HepG2 (cell line): ENCODE results near the gene GRAMD2A. TPM values are rescaled to one million over a fixed set of nuclear protein-coding genes. Genes with fewer than 3 reads are reported as not detected.

Experiments
- ATF7-NPFF ChIP-seq: sonication (generic); formaldehyde crosslinking; IDR thresholded peaks from 2 replicates; pipeline ENCODE4 v1.8.1; 2023; ENCODE audit warnings: mild to moderate bottlenecking, low read depth, missing genetic modification reagents, moderate library complexity
- ATM ChIP-seq: fragments of 450-650 bp; IDR thresholded peaks from 2 replicates; pipeline ENCODE4 v1.7.1; 2017; ENCODE audit warnings: mild to moderate bottlenecking, borderline replicate concordance
- EHMT2 ChIP-seq: fragments of 200-600 bp; sonication (generic); IDR thresholded peaks from 2 replicates; pipeline ENCODE4 v1.7.0; 2017; ENCODE audit warnings: antibody characterized with exemption, low read depth, low read length, borderline replicate concordance
- HINFP ChIP-seq: sonication (generic); formaldehyde crosslinking; IDR thresholded peaks from 2 replicates; pipeline ENCODE4 v1.4.0; 2020; ENCODE audit warnings: low read depth, mild to moderate bottlenecking, missing genetic modification reagents
- HNF4A ChIP-seq: sonication (generic); formaldehyde crosslinking; IDR thresholded peaks from 2 replicates; pipeline ENCODE4 v1.4.0; 2020; ENCODE audit warnings: missing genetic modification reagents
- HNRNPH1 ChIP-seq: fragments of 200-400 bp; formaldehyde crosslinking; optimal IDR thresholded peaks from 2 replicates; pipeline ENCODE3; 2017; ENCODE audit warnings: mild to moderate bottlenecking, low read depth, low read length
- HNRNPL ChIP-seq: fragments of 200-400 bp; formaldehyde crosslinking; IDR thresholded peaks from 2 replicates; pipeline ENCODE4 v1.6.1; 2017; ENCODE audit warnings: mild to moderate bottlenecking, low read depth, low read length
- MAZ ChIP-seq, 2 experiments: sonication (generic) in 1 of 2; formaldehyde crosslinking in 1 of 2; IDR thresholded peaks; 2 replicates each; pipeline versions ENCODE4 v1.5.0 to v1.6.1; 2012 to 2020; ENCODE audit warnings: low read depth in 2 of 2, mild to moderate bottlenecking in 2 of 2, borderline replicate concordance in 1 of 2, improper control_type of control experiment in 1 of 2, low read length in 1 of 2, missing genetic modification reagents in 1 of 2, moderate library complexity in 1 of 2
- NR2F2 ChIP-seq: IDR thresholded peaks from 2 replicates; pipeline ENCODE4 v1.6.1; 2012; ENCODE audit warnings: low read depth, inconsistent platforms, borderline replicate concordance
- PAX8 ChIP-seq: sonication (generic); formaldehyde crosslinking; IDR thresholded peaks from 2 replicates; pipeline ENCODE4 v1.8.0; 2022; ENCODE audit warnings: mild to moderate bottlenecking, missing genetic modification reagents, borderline replicate concordance
- SIN3A ChIP-seq: IDR thresholded peaks from 2 replicates; pipeline ENCODE4 v1.6.1; 2011; ENCODE audit warnings: low read depth, mild to moderate bottlenecking, control low read depth, low read length, borderline replicate concordance
- SMC3 ChIP-seq: IDR thresholded peaks from 2 replicates; pipeline ENCODE4 v1.6.1; 2011; ENCODE audit warnings: low read length, improper control_type of control experiment
- STAT5B ChIP-seq: sonication (generic); formaldehyde crosslinking; IDR thresholded peaks from 2 replicates; pipeline ENCODE4 v1.4.0; 2020; ENCODE audit warnings: missing genetic modification reagents
- YEATS4 ChIP-seq: sonication (generic); formaldehyde crosslinking; IDR thresholded peaks from 2 replicates; pipeline ENCODE4 v1.4.0; 2020; ENCODE audit warnings: missing genetic modification reagents, borderline replicate concordance
- ZBTB8A ChIP-seq: sonication (generic); formaldehyde crosslinking; IDR thresholded peaks from 2 replicates; pipeline ENCODE4 v1.4.0; 2020; ENCODE audit warnings: mild to moderate bottlenecking, low read depth, missing genetic modification reagents, borderline replicate concordance
- ZNF281 ChIP-seq: sonication (generic); formaldehyde crosslinking; IDR thresholded peaks from 2 replicates; pipeline ENCODE4 v1.4.0; 2020; ENCODE audit warnings: missing genetic modification reagents, borderline replicate concordance
- ZNF598 ChIP-seq: sonication (generic); formaldehyde crosslinking; IDR thresholded peaks from 2 replicates; pipeline ENCODE4 v1.5.1; 2020; ENCODE audit warnings: mild to moderate bottlenecking, missing genetic modification reagents, borderline replicate concordance
- ZNF709 ChIP-seq: sonication (generic); formaldehyde crosslinking; IDR thresholded peaks from 2 replicates; pipeline ENCODE4 v1.5.0; 2020; ENCODE audit warnings: mild to moderate bottlenecking, missing genetic modification reagents
- ZNF737 ChIP-seq: sonication (generic); formaldehyde crosslinking; IDR thresholded peaks from 2 replicates; pipeline ENCODE4 v1.5.0; 2020; ENCODE audit warnings: missing genetic modification reagents, mild to moderate bottlenecking, borderline replicate concordance
- ZNF788 ChIP-seq: sonication (generic); formaldehyde crosslinking; IDR thresholded peaks from 2 replicates; pipeline ENCODE4 v1.5.0; 2020; ENCODE audit warnings: mild to moderate bottlenecking, missing genetic modification reagents, borderline replicate concordance
- polyA plus RNA-seq, 8 experiments: library from polyadenylated mRNA; depleted of rRNA in 3 of 8; stranded (reverse) in 7 of 8; unstranded in 1 of 8; fragments of >200 nt; fragmentation: Illumina TruSeq in 4 of 8; extraction: Trizol in 4 of 8; gene quantifications; 2 replicates each; pipeline versions ENCODE4 v1.2.1 to v1.2.3, GENCODE V29; 2011 to 2016; ENCODE audit warnings: low read depth in 4 of 8, missing spikeins in 1 of 8, mixed read lengths in 1 of 8; ENCODE audit not compliant: insufficient read depth in 1 of 8
- total RNA-seq, 5 experiments: library from RNA; depleted of rRNA; stranded (reverse); fragments of >200 nt; fragmentation: Illumina TruSeq; extraction: Trizol; gene quantifications; 2 replicates each; pipeline ENCODE4 v1.2.3, GENCODE V29; 2016; ENCODE audit warnings: low read depth in 1 of 5
- TF ChIP-seq, protein P1 (sequence below): sonication (generic); formaldehyde crosslinking; IDR thresholded peaks from 2 replicates; pipeline ENCODE4 v1.8.1; 2022; ENCODE audit warnings: mild to moderate bottlenecking, missing genetic modification reagents
- TF ChIP-seq, protein P2 (sequence below): sonication (generic); formaldehyde crosslinking; IDR thresholded peaks from 2 replicates; pipeline ENCODE4 v1.5.0; 2020; ENCODE audit warnings: missing genetic modification reagents

GRAMD2A gene
- total and polyA plus RNA-seq, 2 of the 13 experiments (the other 11 are each of a cell fraction or from before 2014, with no cell fraction given) = 0.04 TPM; not detected in 1

DNA sequence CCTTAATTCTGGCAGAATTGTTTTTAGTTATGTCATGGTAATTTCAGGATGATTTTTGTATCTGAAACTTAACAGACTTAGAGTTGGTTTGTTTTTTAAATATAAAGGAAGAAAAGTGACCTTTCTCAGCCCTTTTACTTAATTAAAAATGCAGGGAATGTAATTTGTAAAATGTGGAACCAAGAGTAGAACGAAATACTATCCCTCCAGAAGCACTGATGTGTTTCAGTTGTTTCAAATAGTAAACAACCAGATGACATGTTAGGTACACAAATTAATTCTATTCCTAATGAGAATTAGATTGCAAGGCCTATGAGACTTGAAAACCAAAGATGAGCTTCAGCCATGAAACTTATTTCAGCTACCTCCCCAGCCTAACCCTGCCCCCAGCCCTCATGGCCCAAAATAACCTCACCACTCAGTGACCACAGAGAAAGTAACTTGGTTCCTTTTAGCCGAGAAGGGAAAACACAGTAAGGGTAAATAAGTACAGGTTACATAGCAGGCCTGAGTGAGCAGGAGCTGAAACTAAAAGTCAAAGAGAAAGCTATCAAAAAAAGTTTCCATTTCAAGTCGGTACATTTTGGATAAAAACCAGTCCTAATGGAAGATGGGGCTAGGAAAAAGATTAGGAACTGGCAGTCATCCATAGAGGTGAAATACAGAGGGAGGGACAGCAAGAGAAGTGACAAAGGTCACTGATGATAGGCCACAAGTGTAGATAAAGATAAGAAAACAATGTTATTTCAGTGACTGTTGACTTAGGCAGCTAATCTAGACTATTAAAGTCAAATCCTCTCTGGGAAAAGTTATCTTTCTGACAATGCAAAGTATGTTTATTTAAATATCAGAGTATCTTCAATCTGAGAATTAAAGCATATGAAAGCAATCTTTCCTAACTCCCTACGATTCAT lies 56.2 kb downstream of the GRAMD2A start (continued):
- no peak for TF ChIP-seq ZNF598 (CRISPR knock-in tag)
- TF ChIP-seq, protein P1, sequence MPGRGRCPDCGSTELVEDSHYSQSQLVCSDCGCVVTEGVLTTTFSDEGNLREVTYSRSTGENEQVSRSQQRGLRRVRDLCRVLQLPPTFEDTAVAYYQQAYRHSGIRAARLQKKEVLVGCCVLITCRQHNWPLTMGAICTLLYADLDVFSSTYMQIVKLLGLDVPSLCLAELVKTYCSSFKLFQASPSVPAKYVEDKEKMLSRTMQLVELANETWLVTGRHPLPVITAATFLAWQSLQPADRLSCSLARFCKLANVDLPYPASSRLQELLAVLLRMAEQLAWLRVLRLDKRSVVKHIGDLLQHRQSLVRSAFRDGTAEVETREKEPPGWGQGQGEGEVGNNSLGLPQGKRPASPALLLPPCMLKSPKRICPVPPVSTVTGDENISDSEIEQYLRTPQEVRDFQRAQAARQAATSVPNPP = no peak
- TF ChIP-seq PAX8 (CRISPR knock-in tag) = no peak
- no peak for TF ChIP-seq YEATS4
- TF ChIP-seq SMC3 = no peak
- TF ChIP-seq ZNF788 = no peak
- no peak for TF ChIP-seq HINFP
- no peak for TF ChIP-seq ATF7-NPFF (CRISPR knock-in tag)
- no peak for TF ChIP-seq EHMT2
- TF ChIP-seq ZNF709 (CRISPR knock-in tag) = no peak
- TF ChIP-seq ATM = no peak
- TF ChIP-seq ZNF281 (CRISPR knock-in tag) = no peak
- no peak for TF ChIP-seq HNRNPH1
- TF ChIP-seq HNF4A = peak; percentile 15; the same call in 1 of the 2 replicates
- no peak for TF ChIP-seq STAT5B (CRISPR knock-in tag)
- no peak for TF ChIP-seq MAZ (IDR thresholded peaks at IDR 0.05; ENCODE audit: borderline replicate concordance, low read depth, low read length)
- TF ChIP-seq MAZ (CRISPR knock-in tag; IDR thresholded peaks at IDR 0.05; ENCODE audit: low read depth) = no peak
- TF ChIP-seq ZNF737 (CRISPR knock-in tag) = no peak
- no peak for TF ChIP-seq ZBTB8A (CRISPR knock-in tag)
- peak; percentile 66 for TF ChIP-seq NR2F2
- no peak for TF ChIP-seq SIN3A
- no peak for TF ChIP-seq HNRNPL
- TF ChIP-seq, protein P2, sequence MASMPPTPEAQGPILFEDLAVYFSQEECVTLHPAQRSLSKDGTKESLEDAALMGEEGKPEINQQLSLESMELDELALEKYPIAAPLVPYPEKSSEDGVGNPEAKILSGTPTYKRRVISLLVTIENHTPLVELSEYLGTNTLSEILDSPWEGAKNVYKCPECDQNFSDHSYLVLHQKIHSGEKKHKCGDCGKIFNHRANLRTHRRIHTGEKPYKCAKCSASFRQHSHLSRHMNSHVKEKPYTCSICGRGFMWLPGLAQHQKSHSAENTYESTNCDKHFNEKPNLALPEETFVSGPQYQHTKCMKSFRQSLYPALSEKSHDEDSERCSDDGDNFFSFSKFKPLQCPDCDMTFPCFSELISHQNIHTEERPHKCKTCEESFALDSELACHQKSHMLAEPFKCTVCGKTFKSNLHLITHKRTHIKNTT = no peak
